Measurements from ENCODE around the gene RPP14. TPM values are rescaled to one million over a fixed set of nuclear protein-coding genes. Genes with fewer than 3 reads are reported as not detected.

RPP14 gene
- total RNA-seq, 1 experiment from 2014 or later = 22.4 TPM

- H3K36me3 ChIP-seq (ENCODE audit: control insufficient read depth in 1 of 2, insufficient read depth in 2 of 2, low read length in 2 of 2) = no peaks in the 10 kb centered on the region
- intact Hi-C loops (cut with micrococcal nuclease) = no loop called here
- no peak overlapping the region for H3K4me2 ChIP-seq (ENCODE audit: low read length)
- no peaks in the 10 kb centered on the region for H3K27me3 ChIP-seq (ENCODE audit: insufficient read depth, low read length)
- H3K9me2 ChIP-seq (ENCODE audit: insufficient read depth) = no peaks in the 10 kb centered on the region
- BruUV-seq (replicated peaks) = no TSS peak
- no peak overlapping the region for H3K4me3 ChIP-seq (replicated peaks in 1 of 2; ENCODE audit: low read depth in 1 of 2, low read length in 2 of 2)
- H3K9ac ChIP-seq (ENCODE audit: low read length) = no peak overlapping the region
- H3K9me3 ChIP-seq (ENCODE audit: control insufficient read depth in 1 of 2, insufficient read depth in 1 of 2, low read depth in 1 of 2, low read length in 2 of 2) = no peaks in the 10 kb centered on the region
- H3K27ac ChIP-seq (ENCODE audit: low read depth, low read length) = no peak overlapping the region
- no peaks in the 10 kb centered on the region for H4K20me1 ChIP-seq (ENCODE audit: insufficient read depth)
- peaks cover 10 to 11% of the 10 kb centered on the region in 2 experiments; a peak in 3 of 4 replicates for H3K4me1 ChIP-seq (ENCODE audit: control insufficient read depth in 1 of 2, insufficient read depth in 2 of 2, low read length in 2 of 2)
- POLR2A ChIA-PET = no interaction called here
- CTCF ChIA-PET = interaction anchor here (0.7 kb wide), 1 partner anchor 41 kb away, joined by 3 read pairs; the partner anchor contains the start of gene HTD2
- no peak for ATAC-seq
- TF ChIP-seq POLR2A (IDR thresholded peaks at IDR 0.05; ENCODE audit: borderline replicate concordance, extremely low read depth, insufficient read depth, insufficient read length) (no peak), EZH2phosphoT487 (IDR thresholded peaks at IDR 0.05; ENCODE audit: borderline replicate concordance) (no peak)
- no peaks in the 10 kb centered on the region for H3K79me2 ChIP-seq (ENCODE audit: insufficient read depth, low read length)
- RAD21 ChIA-PET (ENCODE audit: low non-redundant PET in 1 of 2, low total read pairs in 2 of 2, uncharacterized antibody in 2 of 2, unreplicated experiment in 2 of 2) = no interaction called here
- H2AFZ ChIP-seq (ENCODE audit: low read depth, low read length, poor library complexity, severe bottlenecking) = no peak overlapping the region
- DNase-seq (ENCODE audit: low read depth, low spot score) = no peak
Measured at GRCh38 chr3:58347984-58348383, 41.9 kb downstream of the RPP14 start.

GRCh38 chr3:58349792-58350626 is 44.0 kb downstream of the RPP14 start:
- ATAC-seq = no peak
- Histone ChIP-seq H3K9me2 (ENCODE audit: insufficient read depth) (no peaks in the 10 kb centered on the region), H4K20me1 (ENCODE audit: insufficient read depth) (no peaks in the 10 kb centered on the region), H3K9ac (ENCODE audit: low read length) (no peak overlapping the region), H3K27ac (ENCODE audit: low read depth, low read length) (no peak overlapping the region), H3K4me1 (ENCODE audit: control insufficient read depth in 1 of 2, insufficient read depth in 2 of 2, low read length in 2 of 2) (peaks cover 10 to 11% of the 10 kb centered on the region in 2 experiments; a peak in 3 of 4 replicates), H3K27me3 (ENCODE audit: insufficient read depth, low read length) (no peaks in the 10 kb centered on the region), H3K9me3 (ENCODE audit: control insufficient read depth in 1 of 2, insufficient read depth in 1 of 2, low read depth in 1 of 2, low read length in 2 of 2) (no peaks in the 10 kb centered on the region), H3K4me2 (ENCODE audit: low read length) (peak overlapping the region; percentile 22; the same call in 1 of the 2 replicates), H2AFZ (ENCODE audit: low read depth, low read length, poor library complexity, severe bottlenecking) (no peak overlapping the region), H3K4me3 (replicated peaks in 1 of 2; ENCODE audit: low read depth in 1 of 2, low read length in 2 of 2) (no peak overlapping the region), H3K79me2 (ENCODE audit: insufficient read depth, low read length) (no peaks in the 10 kb centered on the region), H3K36me3 (ENCODE audit: control insufficient read depth in 1 of 2, insufficient read depth in 2 of 2, low read length in 2 of 2) (no peaks in the 10 kb centered on the region)
- POLR2A ChIA-PET = no interaction called here
- CTCF ChIA-PET = no interaction called here
- TF ChIP-seq CTCF (IDR thresholded peaks at IDR 0.05 in 2 of 3, conservative IDR thresholded peaks at IDR 0.05 in 1 of 3; ENCODE audit: borderline replicate concordance in 1 of 3, insufficient read depth in 1 of 3, low read depth in 2 of 3, low read length in 2 of 3) (no peak), EZH2phosphoT487 (IDR thresholded peaks at IDR 0.05; ENCODE audit: borderline replicate concordance) (no peak), EZH2 (IDR thresholded peaks at IDR 0.05) (no peak), ATF3 (IDR thresholded peaks at IDR 0.05) (no peak)
- RAD21 ChIA-PET (ENCODE audit: low non-redundant PET in 1 of 2, low total read pairs in 2 of 2, uncharacterized antibody in 2 of 2, unreplicated experiment in 2 of 2) = no interaction called here
- DNase-seq (ENCODE audit: low read depth, low spot score) = no peak
- intact Hi-C loops (cut with micrococcal nuclease) = no loop called here
- no TSS peak for BruUV-seq (replicated peaks)

All from HCT116 (cell line).